Measurements from ENCODE around the gene LGI4.

DNA sequence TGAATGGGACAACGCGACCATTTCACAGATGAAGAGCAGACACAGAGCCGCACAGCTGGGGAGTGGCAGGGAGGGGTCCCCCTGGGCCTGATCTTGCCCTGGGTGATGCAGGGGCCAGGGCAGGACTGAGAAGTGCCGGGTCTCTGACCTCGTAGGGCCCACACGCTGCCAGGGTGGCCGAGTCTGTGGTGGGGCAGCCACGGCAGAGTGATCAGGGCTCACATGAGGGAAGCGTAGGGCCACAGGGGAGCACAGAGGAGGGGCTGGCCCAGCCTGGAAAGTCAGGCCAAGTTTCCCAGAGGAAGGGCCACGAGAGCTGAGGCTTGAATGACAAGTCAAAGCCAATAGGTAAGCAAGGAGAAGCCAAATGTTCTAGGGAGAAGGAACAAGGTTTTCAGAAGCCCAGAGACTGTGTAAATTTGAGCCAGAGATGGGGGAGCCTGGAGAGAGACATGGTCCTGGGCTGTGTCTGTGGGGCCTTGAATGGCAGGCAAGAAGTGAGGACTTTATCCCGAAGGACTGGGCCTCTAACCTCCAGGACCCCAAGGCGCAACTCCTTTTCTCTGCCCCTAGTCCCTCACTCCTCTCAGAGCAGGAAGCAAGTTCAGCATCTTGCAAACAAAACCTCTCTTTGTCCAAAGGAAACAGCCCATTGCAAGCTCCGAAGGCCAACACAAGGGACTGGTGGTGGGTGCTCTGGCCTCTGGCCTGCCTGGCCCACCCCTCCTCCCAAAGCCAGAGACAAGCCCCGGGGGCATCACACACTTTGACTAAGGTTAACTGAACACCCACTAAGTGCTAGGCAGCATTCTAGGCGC is 51.0 kb downstream of the LGI4 start:
- TF ChIP-seq, protein P1, sequence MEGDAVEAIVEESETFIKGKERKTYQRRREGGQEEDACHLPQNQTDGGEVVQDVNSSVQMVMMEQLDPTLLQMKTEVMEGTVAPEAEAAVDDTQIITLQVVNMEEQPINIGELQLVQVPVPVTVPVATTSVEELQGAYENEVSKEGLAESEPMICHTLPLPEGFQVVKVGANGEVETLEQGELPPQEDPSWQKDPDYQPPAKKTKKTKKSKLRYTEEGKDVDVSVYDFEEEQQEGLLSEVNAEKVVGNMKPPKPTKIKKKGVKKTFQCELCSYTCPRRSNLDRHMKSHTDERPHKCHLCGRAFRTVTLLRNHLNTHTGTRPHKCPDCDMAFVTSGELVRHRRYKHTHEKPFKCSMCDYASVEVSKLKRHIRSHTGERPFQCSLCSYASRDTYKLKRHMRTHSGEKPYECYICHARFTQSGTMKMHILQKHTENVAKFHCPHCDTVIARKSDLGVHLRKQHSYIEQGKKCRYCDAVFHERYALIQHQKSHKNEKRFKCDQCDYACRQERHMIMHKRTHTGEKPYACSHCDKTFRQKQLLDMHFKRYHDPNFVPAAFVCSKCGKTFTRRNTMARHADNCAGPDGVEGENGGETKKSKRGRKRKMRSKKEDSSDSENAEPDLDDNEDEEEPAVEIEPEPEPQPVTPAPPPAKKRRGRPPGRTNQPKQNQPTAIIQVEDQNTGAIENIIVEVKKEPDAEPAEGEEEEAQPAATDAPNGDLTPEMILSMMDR (IDR thresholded peaks at IDR 0.05): no peak
- TF ChIP-seq POLR2AphosphoS5 (IDR thresholded peaks at IDR 0.05) (no peak), POLR2A (IDR thresholded peaks at IDR 0.05) (no peak), EP300 (IDR thresholded peaks at IDR 0.05) (no peak)
